ENCODE results near the gene F8A2. TPM values are rescaled to one million over a fixed set of nuclear protein-coding genes. Genes with fewer than 3 reads are reported as not detected.

F8A2 gene
- total and polyA plus RNA-seq, 9 of the 15 experiments (the other 6 are each of a cell fraction or from before 2014, with no cell fraction given) = not detected

DNA sequence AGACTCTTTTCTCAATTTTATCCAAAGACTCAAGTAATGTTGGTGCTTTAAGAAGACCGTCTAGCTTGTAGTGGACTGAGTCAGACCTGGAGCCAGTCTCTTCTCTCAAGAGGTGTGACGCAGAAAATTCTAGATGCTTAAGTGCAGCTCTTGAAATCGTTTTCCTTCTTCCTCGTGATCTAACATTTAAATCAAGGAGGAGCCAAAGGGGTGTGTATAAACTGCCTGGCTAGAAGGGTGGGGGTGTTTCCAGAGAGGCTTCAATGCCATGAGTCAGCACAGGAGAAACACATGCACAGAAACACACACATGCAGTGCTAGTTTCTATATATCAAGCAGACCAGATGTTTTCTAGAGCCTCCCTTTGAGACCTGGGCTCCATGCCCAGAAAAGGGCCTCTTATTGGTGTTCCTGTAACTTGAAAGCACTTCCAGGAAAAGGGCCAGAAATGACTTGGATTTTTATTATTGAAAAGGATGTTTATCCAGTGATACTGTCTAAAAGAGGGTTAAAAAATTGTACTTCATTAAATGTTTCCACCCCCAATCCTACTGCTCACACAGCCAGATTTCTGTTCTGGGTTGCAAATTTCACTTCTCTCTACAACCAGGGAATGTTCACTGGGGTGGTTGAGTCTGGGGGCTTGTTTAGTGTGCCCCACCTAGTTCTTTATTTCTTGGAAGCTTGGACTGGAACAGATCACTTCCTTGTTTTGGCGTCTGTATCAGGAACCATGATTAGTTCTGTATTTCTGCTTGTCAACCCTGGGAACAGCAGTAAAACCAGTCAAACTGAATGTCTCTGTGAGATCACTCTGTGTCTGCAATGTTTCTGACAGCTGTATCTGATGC is 47.2 kb upstream of the F8A2 start, which contains the start of gene CLIC2 (continued):
- TF ChIP-seq, protein P1, sequence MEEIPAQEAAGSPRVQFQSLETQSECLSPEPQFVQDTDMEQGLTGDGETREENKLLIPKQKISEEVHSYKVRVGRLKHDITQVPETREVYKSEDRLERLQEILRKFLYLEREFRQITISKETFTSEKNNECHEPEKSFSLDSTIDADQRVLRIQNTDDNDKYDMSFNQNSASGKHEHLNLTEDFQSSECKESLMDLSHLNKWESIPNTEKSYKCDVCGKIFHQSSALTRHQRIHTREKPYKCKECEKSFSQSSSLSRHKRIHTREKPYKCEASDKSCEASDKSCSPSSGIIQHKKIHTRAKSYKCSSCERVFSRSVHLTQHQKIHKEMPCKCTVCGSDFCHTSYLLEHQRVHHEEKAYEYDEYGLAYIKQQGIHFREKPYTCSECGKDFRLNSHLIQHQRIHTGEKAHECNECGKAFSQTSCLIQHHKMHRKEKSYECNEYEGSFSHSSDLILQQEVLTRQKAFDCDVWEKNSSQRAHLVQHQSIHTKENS (CRISPR knock-in tag; IDR thresholded peaks at IDR 0.05) = no peak
- TF ChIP-seq ZBTB8A (IDR thresholded peaks at IDR 0.05; ENCODE audit: partially characterized antibody) (no peak), MTA1 (IDR thresholded peaks at IDR 0.05; ENCODE audit: borderline replicate concordance) (no peak; the same call in 1 of the 2 replicates), ZNF583 (CRISPR knock-in tag; IDR thresholded peaks at IDR 0.05) (no peak), ZNF830 (CRISPR knock-in tag; IDR thresholded peaks at IDR 0.05) (no peak), TARDBP (IDR thresholded peaks at IDR 0.05) (no peak), RHOXF2B (CRISPR knock-in tag; conservative IDR thresholded peaks at IDR 0.05) (no peak), RBM14 (IDR thresholded peaks at IDR 0.05; ENCODE audit: borderline replicate concordance, insufficient read depth, low read depth, low read length) (no peak), ZNF143 (CRISPR knock-in tag; IDR thresholded peaks at IDR 0.05) (no peak), HDAC8 (tag; IDR thresholded peaks at IDR 0.05) (no peak), ETV6 (IDR thresholded peaks at IDR 0.05; ENCODE audit: borderline replicate concordance in 1 of 2, low read depth in 2 of 2, low read length in 1 of 2) (peak in 1 of 2 experiments; percentile 74; a peak in 1 of 4 replicates), ETV6 (CRISPR knock-in tag; IDR thresholded peaks at IDR 0.05; ENCODE audit: borderline replicate concordance) (no peak), YY1 (IDR thresholded peaks at IDR 0.05; ENCODE audit: borderline replicate concordance in 1 of 3, control insufficient read depth in 1 of 3, extremely low read depth in 1 of 3, insufficient read depth in 3 of 3, insufficient read length in 1 of 3, insufficient replicate concordance in 2 of 3, low read depth in 1 of 3, low read length in 2 of 3) (no peak), FUS (optimal IDR thresholded peaks at IDR 0.05; ENCODE audit: low read depth, low read length) (no peak), FOXA1 (IDR thresholded peaks at IDR 0.05; ENCODE audit: borderline replicate concordance) (no peak), TRIM24 (IDR thresholded peaks at IDR 0.05) (peak; percentile 36 to 43; a peak in 3 of 4 replicates), ZNF780A (CRISPR knock-in tag; IDR thresholded peaks at IDR 0.05) (no peak)
- TF ChIP-seq, protein P2, sequence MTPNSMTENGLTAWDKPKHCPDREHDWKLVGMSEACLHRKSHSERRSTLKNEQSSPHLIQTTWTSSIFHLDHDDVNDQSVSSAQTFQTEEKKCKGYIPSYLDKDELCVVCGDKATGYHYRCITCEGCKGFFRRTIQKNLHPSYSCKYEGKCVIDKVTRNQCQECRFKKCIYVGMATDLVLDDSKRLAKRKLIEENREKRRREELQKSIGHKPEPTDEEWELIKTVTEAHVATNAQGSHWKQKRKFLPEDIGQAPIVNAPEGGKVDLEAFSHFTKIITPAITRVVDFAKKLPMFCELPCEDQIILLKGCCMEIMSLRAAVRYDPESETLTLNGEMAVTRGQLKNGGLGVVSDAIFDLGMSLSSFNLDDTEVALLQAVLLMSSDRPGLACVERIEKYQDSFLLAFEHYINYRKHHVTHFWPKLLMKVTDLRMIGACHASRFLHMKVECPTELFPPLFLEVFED (CRISPR knock-in tag; conservative IDR thresholded peaks at IDR 0.05) = no peak
- TF ChIP-seq, protein P3, sequence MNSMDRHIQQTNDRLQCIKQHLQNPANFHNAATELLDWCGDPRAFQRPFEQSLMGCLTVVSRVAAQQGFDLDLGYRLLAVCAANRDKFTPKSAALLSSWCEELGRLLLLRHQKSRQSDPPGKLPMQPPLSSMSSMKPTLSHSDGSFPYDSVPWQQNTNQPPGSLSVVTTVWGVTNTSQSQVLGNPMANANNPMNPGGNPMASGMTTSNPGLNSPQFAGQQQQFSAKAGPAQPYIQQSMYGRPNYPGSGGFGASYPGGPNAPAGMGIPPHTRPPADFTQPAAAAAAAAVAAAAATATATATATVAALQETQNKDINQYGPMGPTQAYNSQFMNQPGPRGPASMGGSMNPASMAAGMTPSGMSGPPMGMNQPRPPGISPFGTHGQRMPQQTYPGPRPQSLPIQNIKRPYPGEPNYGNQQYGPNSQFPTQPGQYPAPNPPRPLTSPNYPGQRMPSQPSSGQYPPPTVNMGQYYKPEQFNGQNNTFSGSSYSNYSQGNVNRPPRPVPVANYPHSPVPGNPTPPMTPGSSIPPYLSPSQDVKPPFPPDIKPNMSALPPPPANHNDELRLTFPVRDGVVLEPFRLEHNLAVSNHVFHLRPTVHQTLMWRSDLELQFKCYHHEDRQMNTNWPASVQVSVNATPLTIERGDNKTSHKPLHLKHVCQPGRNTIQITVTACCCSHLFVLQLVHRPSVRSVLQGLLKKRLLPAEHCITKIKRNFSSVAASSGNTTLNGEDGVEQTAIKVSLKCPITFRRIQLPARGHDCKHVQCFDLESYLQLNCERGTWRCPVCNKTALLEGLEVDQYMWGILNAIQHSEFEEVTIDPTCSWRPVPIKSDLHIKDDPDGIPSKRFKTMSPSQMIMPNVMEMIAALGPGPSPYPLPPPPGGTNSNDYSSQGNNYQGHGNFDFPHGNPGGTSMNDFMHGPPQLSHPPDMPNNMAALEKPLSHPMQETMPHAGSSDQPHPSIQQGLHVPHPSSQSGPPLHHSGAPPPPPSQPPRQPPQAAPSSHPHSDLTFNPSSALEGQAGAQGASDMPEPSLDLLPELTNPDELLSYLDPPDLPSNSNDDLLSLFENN (IDR thresholded peaks at IDR 0.05; ENCODE audit: low read depth in 2 of 2, low read length in 2 of 2) = no peak
